Transverse colon (tissue), 4 donors: ENCODE results near the gene EXOC3L4.

Experiments
- CTCF ChIP-seq, 5 experiments: fragments of 200-600 bp in 3 of 5; fragments of 450-650 bp in 2 of 5; sonication (generic) in 3 of 5; IDR thresholded peaks; 1 replicate in 2 of 5; 2 replicates in 3 of 5; pipeline ENCODE4 v1.5.1; 2016 to 2017; ENCODE audit warnings: antibody characterized with exemption in 5 of 5, inconsistent platforms in 3 of 5, mild to moderate bottlenecking in 2 of 5, moderate library complexity in 1 of 5
- POLR2A ChIP-seq: fragments of 450-650 bp; IDR thresholded peaks from one replicate; pipeline ENCODE4 v1.6.1; 2016; ENCODE audit warnings: antibody characterized with exemption, mild to moderate bottlenecking, moderate library complexity
- POLR2AphosphoS5 ChIP-seq, 3 donors: sonication (generic); formaldehyde crosslinking; IDR thresholded peaks; one replicate each; pipeline ENCODE4 v1.6.1; 2016; ENCODE audit warnings: antibody characterized with exemption in 3 of 3

GRCh38 chr14:103118663-103119404, 24.3 kb downstream of the EXOC3L4 start:
- TF ChIP-seq CTCF (IDR thresholded peaks at IDR 0.05) (no peak), POLR2AphosphoS5 (IDR thresholded peaks at IDR 0.05) (no peak), POLR2A (no peak)
